Epidermal melanocyte (primary cell): Measurements from ENCODE around the gene NRXN2.

Experiments
- DNase-seq: peaks from one replicate; pipeline ENCODE4 v3.0.0; 2011; ENCODE audit warnings: low spot score; ENCODE audit not compliant: insufficient read length

NRXN2 gene

DNA sequence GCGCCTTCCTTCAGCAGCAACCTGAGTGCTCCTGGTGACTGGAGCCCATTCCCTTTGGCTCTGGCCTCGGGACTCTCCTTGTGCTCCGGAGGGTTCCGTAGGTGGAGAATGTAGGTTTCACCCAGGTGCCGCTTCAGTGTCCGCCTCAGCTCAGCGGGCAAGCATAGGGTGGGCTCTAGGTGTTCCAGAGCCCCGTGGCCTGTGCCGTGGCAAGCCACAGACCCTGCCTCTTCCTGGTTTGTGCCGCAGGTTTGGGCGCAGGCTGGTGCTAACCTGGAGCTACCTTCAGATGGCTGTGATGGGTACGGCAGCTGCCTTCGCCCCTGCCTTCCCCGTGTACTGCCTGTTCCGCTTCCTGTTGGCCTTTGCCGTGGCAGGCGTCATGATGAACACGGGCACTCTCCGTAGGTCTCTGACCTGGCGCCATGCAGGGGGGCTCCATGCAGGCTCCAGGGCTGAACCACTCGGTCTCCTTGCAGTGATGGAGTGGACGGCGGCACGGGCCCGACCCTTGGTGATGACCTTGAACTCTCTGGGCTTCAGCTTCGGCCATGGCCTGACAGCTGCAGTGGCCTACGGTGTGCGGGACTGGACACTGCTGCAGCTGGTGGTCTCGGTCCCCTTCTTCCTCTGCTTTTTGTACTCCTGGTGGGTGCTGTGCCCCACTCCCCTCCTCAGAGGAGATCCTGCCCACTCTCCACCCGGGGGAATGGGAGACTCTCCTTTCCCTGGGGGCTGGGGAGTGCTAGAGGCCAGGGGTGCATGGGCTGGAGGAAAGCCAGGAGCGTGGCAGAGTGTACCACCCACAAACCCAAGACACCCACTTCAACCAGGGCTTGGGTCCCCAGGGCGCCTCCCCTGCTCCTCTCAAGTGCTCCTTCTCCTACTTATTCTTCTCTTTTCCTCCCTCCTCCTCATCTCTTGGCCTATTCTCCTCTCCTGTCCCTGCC is 129.6 kb downstream of the NRXN2 start:
- no peak for DNase-seq

- DNase-seq = no peak
Measured at GRCh38 chr11:64592656-64593055, 130.3 kb downstream of the NRXN2 start.

- no peak for DNase-seq
Measured at GRCh38 chr11:64592234-64592615, 130.8 kb downstream of the NRXN2 start.

GRCh38 chr11:64591257-64592233 is 131.5 kb downstream of the NRXN2 start:
- DNase-seq = no peak

DNA sequence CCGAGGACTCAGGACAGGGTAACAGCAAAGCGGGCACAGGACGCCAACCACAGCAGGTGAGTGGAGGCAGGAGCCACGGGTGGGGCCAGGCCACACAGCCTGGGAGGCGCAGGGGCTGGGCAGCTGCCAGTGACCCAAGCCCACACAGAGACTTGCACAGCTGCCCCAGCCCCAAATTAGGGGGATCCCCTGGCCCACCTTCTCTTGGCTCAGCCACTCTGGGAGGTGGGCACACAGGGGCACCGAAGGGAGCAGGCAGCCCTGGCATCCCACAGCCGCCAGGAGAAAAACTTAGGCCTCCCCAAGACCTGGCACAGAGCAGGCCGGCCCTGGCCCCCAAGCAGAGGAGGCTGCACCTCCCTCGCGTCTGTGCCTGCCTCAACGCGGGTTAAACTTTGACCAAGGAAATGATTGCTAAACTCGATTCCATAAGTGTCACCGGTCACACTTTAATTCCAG is 132.2 kb downstream of the NRXN2 start, which contains the start of gene SLC22A12:
Gene SLC22A12 (plus strand): TSS at position 458 of the 459 bp plus-strand sequence. CDS start 337 bp downstream, outside the sequence.
- no peak for DNase-seq

GRCh38 chr11:64588701-64589100 is 134.3 kb downstream of the NRXN2 start:
- no peak for DNase-seq

DNA sequence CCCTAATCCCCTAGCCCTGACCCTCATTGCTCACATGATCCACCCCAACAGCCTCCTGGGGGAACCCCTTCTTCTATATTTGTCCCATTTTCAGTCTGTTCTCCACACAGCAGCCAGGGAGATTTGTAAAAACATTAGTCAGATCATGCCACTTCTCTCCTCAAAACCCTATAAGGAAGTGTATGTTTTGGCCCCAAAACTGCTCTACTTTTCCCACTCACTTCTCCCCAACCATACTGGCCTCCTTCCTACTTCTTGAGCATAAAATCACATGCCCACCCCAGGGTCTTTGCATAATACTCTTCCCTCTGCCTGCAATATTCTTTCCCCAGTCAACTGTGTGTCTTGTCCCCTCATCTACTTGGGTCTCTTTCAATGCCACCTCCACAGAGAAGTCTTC is 136.6 kb downstream of the NRXN2 start:
- no peak for DNase-seq

DNA sequence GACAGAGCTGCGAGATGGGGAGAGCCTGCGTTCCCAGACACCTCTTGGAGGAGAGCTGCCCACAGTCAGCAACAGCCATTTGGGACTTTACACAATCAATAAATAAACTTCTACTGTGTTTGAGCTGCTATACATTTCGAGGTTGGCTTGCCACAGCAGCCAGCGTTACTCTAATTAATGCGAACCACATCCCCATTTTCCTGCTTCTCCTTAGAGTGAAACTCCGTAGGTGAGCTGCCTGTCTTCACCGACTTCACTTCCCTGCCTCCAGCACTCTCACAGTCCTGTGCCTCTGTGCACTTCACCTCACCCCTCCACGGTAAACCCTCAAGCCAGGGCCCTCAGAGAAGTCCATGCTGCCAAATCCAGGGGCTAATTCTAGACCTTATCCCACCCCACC is 137.8 kb downstream of the NRXN2 start:
- DNase-seq = no peak

GRCh38 chr11:64583296-64584262 is 139.4 kb downstream of the NRXN2 start:
- DNase-seq = no peak

DNA sequence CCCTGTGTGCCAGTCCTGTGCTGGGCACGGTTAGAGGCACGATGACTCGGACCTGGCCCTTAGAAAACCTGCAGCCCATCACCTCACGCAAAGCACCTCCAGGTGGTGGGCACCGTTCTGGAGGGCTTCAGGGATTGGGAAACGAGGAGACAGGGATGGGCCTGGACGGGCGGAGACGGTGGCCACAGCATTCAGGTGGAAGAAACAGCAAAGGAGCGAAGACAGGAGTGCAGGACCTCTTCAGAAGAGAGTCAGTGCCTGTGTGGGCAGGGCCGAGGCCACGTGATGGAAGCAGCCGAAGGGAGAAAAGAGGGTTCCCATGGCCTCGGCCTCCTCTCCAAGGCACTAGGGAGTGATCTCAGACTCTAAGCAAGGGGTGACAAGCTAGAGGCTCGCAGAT is 140.1 kb downstream of the NRXN2 start:
- DNase-seq = no peak

GRCh38 chr11:64581057-64581523 is 141.9 kb downstream of the NRXN2 start:
- no peak for DNase-seq

GRCh38 chr11:64580412-64580811 is 142.6 kb downstream of the NRXN2 start:
- DNase-seq = no peak

- no peak for DNase-seq
Measured at GRCh38 chr11:64577202-64577601, 145.8 kb downstream of the NRXN2 start.

GRCh38 chr11:64572143-64572542 is 150.9 kb downstream of the NRXN2 start:
- no peak for DNase-seq

GRCh38 chr11:64571410-64572091 is 151.4 kb downstream of the NRXN2 start:
- DNase-seq = no peak

- DNase-seq = no peak
Measured at GRCh38 chr11:64571050-64571409, 152.0 kb downstream of the NRXN2 start.

- DNase-seq = no peak
Measured at GRCh38 chr11:64570341-64570740, 152.7 kb downstream of the NRXN2 start.

DNA sequence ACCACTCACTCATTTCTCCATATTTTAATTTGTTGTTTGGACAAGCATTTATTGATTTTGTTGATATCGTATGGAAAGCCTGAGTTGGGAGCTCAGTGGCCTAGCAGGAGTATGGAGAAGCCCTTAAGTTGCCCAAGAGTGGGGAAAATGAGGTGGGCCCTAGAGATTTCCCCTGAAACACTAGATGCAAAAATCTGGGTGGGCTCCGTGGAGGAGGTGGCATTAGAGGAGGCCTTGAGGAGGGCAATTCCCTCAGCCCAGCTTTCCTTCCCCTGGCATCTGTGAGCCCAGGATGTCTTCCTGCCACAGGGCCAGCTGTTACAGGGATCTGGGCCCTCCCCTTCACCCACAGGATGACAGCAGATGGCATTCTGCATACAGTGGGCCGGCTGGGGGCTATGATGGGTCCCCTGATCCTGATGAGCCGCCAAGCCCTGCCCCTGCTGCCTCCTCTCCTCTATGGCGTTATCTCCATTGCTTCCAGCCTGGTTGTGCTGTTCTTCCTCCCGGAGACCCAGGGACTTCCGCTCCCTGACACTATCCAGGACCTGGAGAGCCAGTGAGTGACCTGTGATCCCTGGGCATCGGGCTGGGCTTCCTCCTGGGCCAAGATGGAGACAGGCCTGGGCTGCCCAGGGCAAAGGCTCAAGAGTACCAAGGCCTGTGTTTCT is 153.6 kb downstream of the NRXN2 start:
- DNase-seq = no peak

DNA sequence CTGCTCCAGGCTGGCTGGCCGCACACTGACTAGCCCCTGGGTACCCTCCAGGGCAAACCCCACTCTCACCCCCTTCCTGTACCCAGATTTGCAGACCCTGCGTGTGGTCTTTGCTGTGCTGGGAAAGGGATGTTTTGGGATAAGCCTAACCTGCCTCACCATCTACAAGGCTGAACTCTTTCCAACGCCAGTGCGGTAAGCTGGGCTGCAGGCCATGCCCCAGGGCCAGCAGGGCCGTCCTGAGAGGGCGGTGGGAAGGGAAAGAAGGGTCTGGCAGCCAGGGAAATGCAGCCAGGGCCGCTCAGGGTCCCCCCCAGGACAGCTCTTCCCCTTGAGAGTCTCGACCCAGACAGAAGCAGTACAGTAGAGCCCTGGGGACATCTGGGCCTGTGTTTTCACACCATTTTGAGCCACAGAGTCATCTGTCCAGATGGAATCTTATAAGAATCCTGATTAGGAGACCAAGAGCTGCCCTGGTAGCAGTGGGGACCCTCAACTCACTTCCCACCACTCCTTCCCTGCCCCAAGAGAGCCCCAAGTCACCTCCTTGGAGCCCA is 154.3 kb downstream of the NRXN2 start:
- DNase-seq = no peak
